OCI-LY1 (cell line): ENCODE data around the gene AKAP13.
"Not testable (repeated sequence)": the region's sequence is repeated elsewhere in the genome, so short reads cannot be mapped to it uniquely, and the experiment has no call there.

Experiments
- H2AFZ ChIP-seq: fragments of 200-600 bp; sonication (generic), shearing (Covaris generic); 2 replicates; pipeline ENCODE4 v1.6.0; 2014; ENCODE audit warnings: antibody characterized with exemption, mild to moderate bottlenecking, low read length
- H3F3A ChIP-seq: fragments of 200-600 bp; sonication (generic), shearing (Covaris generic); 2 replicates; pipeline ENCODE4 v1.6.0; 2014; ENCODE audit warnings: mild to moderate bottlenecking, antibody characterized with exemption, low read length, moderate library complexity; ENCODE audit not compliant: insufficient read depth
- H3K27ac ChIP-seq: fragments of 200-600 bp; sonication (generic); 2 replicates; pipeline ENCODE4 v1.5.1; 2014; ENCODE audit warnings: low read length, mixed run types, mild to moderate bottlenecking, low read depth; ENCODE audit not compliant: poor library complexity, severe bottlenecking
- H3K27me3 ChIP-seq: fragments of 200-600 bp; sonication (generic); 2 replicates; pipeline ENCODE4 v1.6.0; 2014; ENCODE audit warnings: antibody characterized with exemption, mild to moderate bottlenecking, low read length, moderate library complexity; ENCODE audit not compliant: insufficient read depth
- H3K36me3 ChIP-seq: fragments of 200-600 bp; sonication (generic); 2 replicates; pipeline ENCODE4 v1.6.1; 2014; ENCODE audit warnings: mild to moderate bottlenecking, antibody characterized with exemption, low read length, moderate library complexity, mixed read lengths; ENCODE audit not compliant: insufficient read depth
- H3K4me1 ChIP-seq: fragments of 200-600 bp; sonication (generic); 2 replicates; pipeline ENCODE4 v1.5.1; 2014; ENCODE audit warnings: mild to moderate bottlenecking, low read length, moderate library complexity; ENCODE audit not compliant: insufficient read depth, severe bottlenecking
- H3K4me2 ChIP-seq: fragments of 200-600 bp; sonication (generic), shearing (Covaris generic); 2 replicates; pipeline ENCODE4 v1.6.1; 2014; ENCODE audit warnings: low read length
- H3K4me3 ChIP-seq: fragments of 200-600 bp; sonication (generic); 2 replicates; pipeline ENCODE4 v1.5.1; 2014; ENCODE audit warnings: low read length, low read depth, mild to moderate bottlenecking, mixed read lengths; ENCODE audit not compliant: poor library complexity, severe bottlenecking
- H3K79me2 ChIP-seq: fragments of 200-600 bp; shearing (Covaris generic); 2 replicates; pipeline ENCODE4 v1.6.1; 2016; ENCODE audit warnings: mixed run types, low read length, mixed read lengths; ENCODE audit not compliant: insufficient read depth
- H3K9ac ChIP-seq: fragments of 200-600 bp; sonication (generic), shearing (Covaris generic); 2 replicates; pipeline ENCODE4 v1.6.1; 2014; ENCODE audit warnings: mild to moderate bottlenecking, low read length, mixed read lengths
- H3K9me2 ChIP-seq: fragments of 200-600 bp; sonication (generic), shearing (Covaris generic); 2 replicates; pipeline ENCODE4 v1.6.1; 2014; ENCODE audit warnings: low read depth, mild to moderate bottlenecking, low read length, mixed read lengths
- H3K9me3 ChIP-seq: fragments of 200-600 bp; shearing (Covaris generic); 2 replicates; pipeline ENCODE4 v1.6.1; 2014; ENCODE audit warnings: low read length, mixed read lengths
- H4K20me1 ChIP-seq: fragments of 200-600 bp; sonication (generic), shearing (Covaris generic); 2 replicates; pipeline ENCODE4 v1.6.0; 2016; ENCODE audit warnings: mild to moderate bottlenecking, low read length; ENCODE audit not compliant: insufficient read depth
- CTCF ChIP-seq: fragments of 200-600 bp; sonication (generic), shearing (Covaris generic); IDR thresholded peaks from 2 replicates; pipeline ENCODE4 v1.5.1; 2017; ENCODE audit warnings: mild to moderate bottlenecking, antibody characterized with exemption, low read length, moderate library complexity, mixed read lengths
- EZH2 ChIP-seq: fragments of 200-600 bp; sonication (generic), shearing (Covaris generic); IDR thresholded peaks from 2 replicates; pipeline ENCODE4 v1.8.0; 2017; ENCODE audit warnings: borderline replicate concordance, mixed run types, mild to moderate bottlenecking, antibody characterized with exemption, low read length, moderate library complexity, mixed read lengths

AKAP13 gene

GRCh38 chr15:85340321-85340665 is 40.1 kb upstream of the AKAP13 start:
- H3K36me3 ChIP-seq: no peaks in the 10 kb centered on the region
- H3K27me3 ChIP-seq: no peaks in the 10 kb centered on the region
- H3K27ac ChIP-seq: no peak overlapping the region
- H3K79me2 ChIP-seq: no peaks in the 10 kb centered on the region
- no peaks in the 10 kb centered on the region for H4K20me1 ChIP-seq
- H3K9me3 ChIP-seq: no peaks in the 10 kb centered on the region
- TF ChIP-seq EZH2 (no peak), CTCF (no peak)
- H3K4me1 ChIP-seq: peaks cover 5% of the 10 kb centered on the region
- no peak overlapping the region for H2AFZ ChIP-seq
- H3K4me2 ChIP-seq: no peak overlapping the region
- no peak overlapping the region for H3K4me3 ChIP-seq
- H3K9me2 ChIP-seq: no peaks in the 10 kb centered on the region
- H3F3A ChIP-seq: no peaks in the 10 kb centered on the region
- H3K9ac ChIP-seq: no peak overlapping the region

- peaks cover 5% of the 10 kb centered on the region for H3K4me1 ChIP-seq
- H3K4me2 ChIP-seq: no peak overlapping the region
- H3K9me3 ChIP-seq: no peaks in the 10 kb centered on the region
- no peaks in the 10 kb centered on the region for H3F3A ChIP-seq
- TF ChIP-seq CTCF: no peak
- no peak for TF ChIP-seq EZH2
- no peaks in the 10 kb centered on the region for H3K79me2 ChIP-seq
- no peak overlapping the region for H3K9ac ChIP-seq
- H3K4me3 ChIP-seq: no peak overlapping the region
- H3K36me3 ChIP-seq: no peaks in the 10 kb centered on the region
- no peaks in the 10 kb centered on the region for H3K9me2 ChIP-seq
- H4K20me1 ChIP-seq: no peaks in the 10 kb centered on the region
- no peaks in the 10 kb centered on the region for H3K27me3 ChIP-seq
- H2AFZ ChIP-seq: no peak overlapping the region
- no peak overlapping the region for H3K27ac ChIP-seq
These were observed 39.6 kb upstream of the AKAP13 start for GRCh38 chr15:85340852-85341251.

- not testable (repeated sequence) for H3F3A ChIP-seq, H3K36me3 ChIP-seq, H3K9me2 ChIP-seq, H2AFZ ChIP-seq, H3K79me2 ChIP-seq, H3K4me3 ChIP-seq, H3K27ac ChIP-seq, H3K9me3 ChIP-seq, H3K4me2 ChIP-seq, H3K4me1 ChIP-seq, H4K20me1 ChIP-seq, H3K27me3 ChIP-seq, H3K9ac ChIP-seq
These were observed 38.2 kb upstream of the AKAP13 start for GRCh38 chr15:85342163-85342562.

- not testable (repeated sequence) for H3K4me2 ChIP-seq, H3K27me3 ChIP-seq
These were observed 37.0 kb upstream of the AKAP13 start for GRCh38 chr15:85343443-85343842.

GRCh38 chr15:85344241-85344640 is 36.2 kb upstream of the AKAP13 start:
- not testable (repeated sequence) for H3K27ac ChIP-seq, H3K79me2 ChIP-seq, H3K4me2 ChIP-seq, H3K27me3 ChIP-seq, H2AFZ ChIP-seq, H3K4me3 ChIP-seq, H3K9me2 ChIP-seq, H3K4me1 ChIP-seq, H3K9me3 ChIP-seq, H4K20me1 ChIP-seq, H3K9ac ChIP-seq, H3K36me3 ChIP-seq, H3F3A ChIP-seq

More at GRCh38 chr15:85343443-85343842, 37.0 kb upstream of the AKAP13 start:
- H3F3A ChIP-seq, H3K27ac ChIP-seq, H3K9me3 ChIP-seq, H3K36me3 ChIP-seq, H3K4me3 ChIP-seq, H3K9me2 ChIP-seq, H3K79me2 ChIP-seq, H2AFZ ChIP-seq, H3K9ac ChIP-seq, H4K20me1 ChIP-seq, H3K4me1 ChIP-seq: not testable (repeated sequence)

- not testable (repeated sequence) for H3K79me2 ChIP-seq, H3K9ac ChIP-seq, H3K9me3 ChIP-seq, H4K20me1 ChIP-seq, H3K4me1 ChIP-seq, H3F3A ChIP-seq, H3K27ac ChIP-seq, H3K36me3 ChIP-seq, H3K4me3 ChIP-seq, H3K27me3 ChIP-seq, H2AFZ ChIP-seq, H3K4me2 ChIP-seq, H3K9me2 ChIP-seq
These were observed 35.7 kb upstream of the AKAP13 start for GRCh38 chr15:85344653-85345114.
